H9 (cell line): ENCODE results near the gene CSNK1A1. TPM values are rescaled to one million over a fixed set of nuclear protein-coding genes. Genes with fewer than 3 reads are reported as not detected.

Source experiments
- DNase-seq: peaks from one replicate; pipeline ENCODE4 v3.0.0-alpha.2; 2017
- H2AFZ ChIP-seq: one replicate; pipeline ENCODE4 v1.6.1; 2013; ENCODE audit warnings: mild to moderate bottlenecking, low read length, control low read depth, moderate library complexity
- H2AK5ac ChIP-seq: 2 replicates; pipeline ENCODE4 v1.6.1; 2013; ENCODE audit warnings: low read length, control low read depth, mixed read lengths; ENCODE audit not compliant: insufficient read length
- H2BK120ac ChIP-seq: one replicate; pipeline ENCODE4 v1.6.1; 2013; ENCODE audit warnings: low read depth, mild to moderate bottlenecking, low read length, control low read depth, inconsistent platforms; ENCODE audit not compliant: poor library complexity, severe bottlenecking
- H2BK12ac ChIP-seq: 2 replicates; pipeline ENCODE4 v1.6.1; 2013; ENCODE audit warnings: low read length, control low read depth, mixed read lengths, low read depth; ENCODE audit not compliant: insufficient read length
- H2BK15ac ChIP-seq: 2 replicates; pipeline ENCODE4 v1.6.1; 2013; ENCODE audit warnings: low read depth, low read length, control low read depth
- H2BK20ac ChIP-seq: one replicate; pipeline ENCODE4 v1.6.1; 2013; ENCODE audit warnings: low read depth, mild to moderate bottlenecking, low read length, control low read depth, inconsistent platforms; ENCODE audit not compliant: poor library complexity, severe bottlenecking
- H2BK5ac ChIP-seq: 2 replicates; pipeline ENCODE4 v1.6.1; 2013; ENCODE audit warnings: low read length, control low read depth, mixed read lengths; ENCODE audit not compliant: insufficient read length
- H3K14ac ChIP-seq: 2 replicates; pipeline ENCODE4 v1.6.1; 2013; ENCODE audit warnings: low read length, control low read depth; ENCODE audit not compliant: insufficient read depth
- H3K18ac ChIP-seq: 2 replicates; pipeline ENCODE4 v1.6.1; 2013; ENCODE audit warnings: low read depth, mild to moderate bottlenecking, mixed read lengths, low read length, control low read depth; ENCODE audit not compliant: insufficient read length
- H3K23ac ChIP-seq: 2 replicates; pipeline ENCODE4 v1.6.1; 2013; ENCODE audit warnings: low read length, control low read depth, mixed read lengths, low read depth; ENCODE audit not compliant: insufficient read length
- H3K23me2 ChIP-seq: 2 replicates; pipeline ENCODE4 v1.6.1; 2013; ENCODE audit warnings: low read depth, mild to moderate bottlenecking, mixed read lengths, low read length, control low read depth; ENCODE audit not compliant: insufficient read length, poor library complexity, severe bottlenecking
- H3K27ac ChIP-seq: 2 replicates; pipeline ENCODE4 v1.5.1; 2013; ENCODE audit warnings: low read length, control low read depth, mixed read lengths, low read depth; ENCODE audit not compliant: insufficient read length
- H3K27me3 ChIP-seq: 2 replicates; pipeline ENCODE4 v1.6.1; 2013; ENCODE audit warnings: low read length, control low read depth, inconsistent platforms; ENCODE audit not compliant: insufficient read depth
- H3K4ac ChIP-seq: 2 replicates; pipeline ENCODE4 v1.6.1; 2013; ENCODE audit warnings: low read depth, mild to moderate bottlenecking, control low read depth, inconsistent platforms, low read length, moderate library complexity
- H3K4me1 ChIP-seq: 2 replicates; pipeline ENCODE4 v1.6.1; 2013; ENCODE audit warnings: low read length, control low read depth, inconsistent platforms; ENCODE audit not compliant: insufficient read depth
- H3K4me2 ChIP-seq: 2 replicates; pipeline ENCODE4 v1.6.1; 2013; ENCODE audit warnings: low read length, control low read depth, mixed read lengths; ENCODE audit not compliant: insufficient read length, insufficient read depth
- H3K56ac ChIP-seq: 2 replicates; pipeline ENCODE4 v1.6.1; 2013; ENCODE audit warnings: low read depth, mild to moderate bottlenecking, mixed read lengths, low read length, control low read depth; ENCODE audit not compliant: insufficient read length
- H3K79me1 ChIP-seq: 2 replicates; pipeline ENCODE4 v1.6.1; 2013; ENCODE audit warnings: low read depth, mild to moderate bottlenecking, moderate library complexity, low read length, control low read depth, inconsistent platforms; ENCODE audit not compliant: insufficient read depth, poor library complexity, severe bottlenecking
- H3K79me2 ChIP-seq: 2 replicates; pipeline ENCODE4 v1.6.1; 2013; ENCODE audit warnings: low read length, control low read depth, inconsistent platforms; ENCODE audit not compliant: insufficient read depth
- H3K9ac ChIP-seq: 2 replicates; pipeline ENCODE4 v1.6.1; 2013; ENCODE audit warnings: low read length, control low read depth, mixed read lengths; ENCODE audit not compliant: insufficient read length; ENCODE audit errors: extremely low read depth
- H3K9me3 ChIP-seq: one replicate; pipeline ENCODE4 v1.6.1; 2013; ENCODE audit warnings: low read depth, low read length, inconsistent platforms; ENCODE audit not compliant: control insufficient read depth
- H3T11ph ChIP-seq: one replicate; pipeline ENCODE4 v1.6.1; 2013; ENCODE audit warnings: mild to moderate bottlenecking, low read length, control low read depth, inconsistent platforms
- H4K20me1 ChIP-seq: one replicate; pipeline ENCODE4 v1.6.1; 2013; ENCODE audit not compliant: control insufficient read depth, insufficient read length, insufficient read depth
- H4K5ac ChIP-seq: 2 replicates; pipeline ENCODE4 v1.6.1; 2013; ENCODE audit warnings: low read depth, mild to moderate bottlenecking, mixed read lengths, low read length, control low read depth; ENCODE audit not compliant: insufficient read length
- H4K8ac ChIP-seq: replicated peaks from 2 replicates; pipeline ENCODE4 v1.6.1; 2013; ENCODE audit warnings: low read length, control low read depth, mixed read lengths, low read depth; ENCODE audit not compliant: insufficient read length
- H4K91ac ChIP-seq: 2 replicates; pipeline ENCODE4 v1.6.1; 2013; ENCODE audit warnings: low read depth, mild to moderate bottlenecking, moderate library complexity, mixed read lengths, low read length, control low read depth; ENCODE audit not compliant: insufficient read length
- H3K27ac Mint-ChIP-seq, 3 experiments: 2 replicates in 2 of 3; 3 replicates in 1 of 3; pipeline ENCODE4 v1.8.0; 2020 to 2021; ENCODE audit warnings: mixed read lengths in 3 of 3, mild to moderate bottlenecking in 1 of 3, moderate library complexity in 1 of 3
- H3K27me3 Mint-ChIP-seq: 2 replicates; pipeline ENCODE4 v1.8.0; 2021; ENCODE audit warnings: low read depth, mild to moderate bottlenecking, moderate library complexity, mixed read lengths
- H3K36me3 Mint-ChIP-seq, 3 experiments: 2 replicates in 2 of 3; 3 replicates in 1 of 3; pipeline ENCODE4 v1.8.0; 2020 to 2021; ENCODE audit warnings: low read depth in 3 of 3, mixed read lengths in 3 of 3; ENCODE audit not compliant: insufficient read depth in 1 of 3
- H3K4me1 Mint-ChIP-seq, 2 experiments: 2 replicates each; pipeline ENCODE4 v1.8.0; 2020; ENCODE audit warnings: mixed read lengths in 2 of 2
- H3K4me3 Mint-ChIP-seq, 2 experiments: 2 replicates in 1 of 2; 3 replicates in 1 of 2; pipeline ENCODE4 v1.8.0; 2020 to 2021; ENCODE audit warnings: mild to moderate bottlenecking in 2 of 2, mixed read lengths in 2 of 2, moderate library complexity in 1 of 2
- H3K9me3 Mint-ChIP-seq, 2 experiments: 2 replicates in 1 of 2; 3 replicates in 1 of 2; pipeline ENCODE4 v1.8.0; 2020; ENCODE audit warnings: mild to moderate bottlenecking in 2 of 2, mixed read lengths in 2 of 2, moderate library complexity in 1 of 2
- WGBS: extraction: QIAGEN DNeasy Blood & Tissue Kit; methylation state at CpG from one replicate; pipeline ENCODE4 v1.1.7; 2013; ENCODE audit warnings: missing lambda C conversion rate, low lambda C conversion rate, mixed read lengths; ENCODE audit not compliant: insufficient read length; ENCODE audit errors: extremely low coverage; 5-methylcytosine and 5-hydroxymethylcytosine counted together
- total RNA-seq: library from RNA; stranded (reverse); gene quantifications from 2 replicates; pipeline ENCODE4 v1.2.1, GENCODE V29; 2021
- TF ChIP-seq, protein P1 (sequence below): fragments of 200-600 bp; sonication (generic); conservative IDR thresholded peaks from 3 replicates; pipeline ENCODE4 v1.8.0; 2021; ENCODE audit warnings: antibody characterized with exemption, mild to moderate bottlenecking

Gene CSNK1A1
- total RNA-seq, 1 experiment from 2014 or later = 310 TPM

DNA sequence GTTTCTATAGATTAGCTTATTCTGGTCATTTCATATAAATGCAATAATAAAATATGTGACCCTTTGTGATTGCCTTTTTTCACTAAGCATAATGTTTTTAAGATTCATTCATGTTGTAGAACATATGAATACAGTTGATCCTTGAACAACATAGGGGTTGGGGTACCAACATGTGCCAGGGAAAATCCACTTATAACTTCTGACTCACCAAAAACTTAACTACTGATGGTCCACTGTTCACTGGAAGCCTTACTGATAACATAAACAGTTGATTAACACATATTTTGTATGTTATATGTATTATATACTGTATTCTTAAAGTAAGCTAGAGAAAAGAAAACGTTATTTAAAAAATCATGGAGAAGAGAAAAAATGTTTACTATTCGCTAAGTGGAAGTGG lies 42.1 kb upstream of the CSNK1A1 start:
- TF ChIP-seq, protein P1, sequence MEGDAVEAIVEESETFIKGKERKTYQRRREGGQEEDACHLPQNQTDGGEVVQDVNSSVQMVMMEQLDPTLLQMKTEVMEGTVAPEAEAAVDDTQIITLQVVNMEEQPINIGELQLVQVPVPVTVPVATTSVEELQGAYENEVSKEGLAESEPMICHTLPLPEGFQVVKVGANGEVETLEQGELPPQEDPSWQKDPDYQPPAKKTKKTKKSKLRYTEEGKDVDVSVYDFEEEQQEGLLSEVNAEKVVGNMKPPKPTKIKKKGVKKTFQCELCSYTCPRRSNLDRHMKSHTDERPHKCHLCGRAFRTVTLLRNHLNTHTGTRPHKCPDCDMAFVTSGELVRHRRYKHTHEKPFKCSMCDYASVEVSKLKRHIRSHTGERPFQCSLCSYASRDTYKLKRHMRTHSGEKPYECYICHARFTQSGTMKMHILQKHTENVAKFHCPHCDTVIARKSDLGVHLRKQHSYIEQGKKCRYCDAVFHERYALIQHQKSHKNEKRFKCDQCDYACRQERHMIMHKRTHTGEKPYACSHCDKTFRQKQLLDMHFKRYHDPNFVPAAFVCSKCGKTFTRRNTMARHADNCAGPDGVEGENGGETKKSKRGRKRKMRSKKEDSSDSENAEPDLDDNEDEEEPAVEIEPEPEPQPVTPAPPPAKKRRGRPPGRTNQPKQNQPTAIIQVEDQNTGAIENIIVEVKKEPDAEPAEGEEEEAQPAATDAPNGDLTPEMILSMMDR = no peak

More for the DNA sequence above, 42.1 kb upstream of the CSNK1A1 start:
- H3K27me3 Mint-ChIP-seq = peaks cover 3% of the 10 kb centered on the region; the same call in 1 of the 2 replicates
- Histone ChIP-seq H2AK5ac (no peak overlapping the region), H4K20me1 (no peaks in the 10 kb centered on the region), H3T11ph (no peak overlapping the region), H3K9ac (no peak overlapping the region), H4K91ac (no peak overlapping the region), H2BK120ac (no peak overlapping the region), H2AFZ (no peak overlapping the region), H3K14ac (no peak overlapping the region), H3K4me1 (peaks cover 5% of the 10 kb centered on the region; the same call in 1 of the 2 replicates), H4K5ac (no peak overlapping the region), H2BK12ac (no peak overlapping the region), H3K27ac (no peak overlapping the region), H3K18ac (no peak overlapping the region), H3K79me2 (no peaks in the 10 kb centered on the region), H3K4me2 (no peak overlapping the region), H3K4ac (no peak overlapping the region), H2BK20ac (no peak overlapping the region), H2BK5ac (no peak overlapping the region), H4K8ac (no peak overlapping the region), H3K23me2 (no peaks in the 10 kb centered on the region), H3K23ac (no peak overlapping the region), H3K79me1 (no peaks in the 10 kb centered on the region), H3K56ac (no peak overlapping the region), H3K27me3 (no peaks in the 10 kb centered on the region), H3K9me3 (no peaks in the 10 kb centered on the region), H2BK15ac (no peak overlapping the region)
- no peak for DNase-seq
- H3K4me3 Mint-ChIP-seq = no peak overlapping the region
- no CpG with 5 or more reads among the region's 2 CpGs for WGBS
- no peaks in the 10 kb centered on the region for H3K9me3 Mint-ChIP-seq
- peaks cover 4 to 6% of the 10 kb centered on the region in 2 experiments; a peak in 2 of 4 replicates for H3K4me1 Mint-ChIP-seq
- no peaks in the 10 kb centered on the region for H3K36me3 Mint-ChIP-seq
- no peak overlapping the region for H3K27ac Mint-ChIP-seq
